ENCODE measurements around the gene FAM25G. TPM values are rescaled to one million over a fixed set of nuclear protein-coding genes. Genes with fewer than 3 reads are reported as not detected.
"Not testable (repeated sequence)": the region's sequence is repeated elsewhere in the genome, so short reads cannot be mapped to it uniquely, and the experiment has no call there.

FAM25G gene
- total and polyA plus RNA-seq, 2 of the 4 experiments (the other 2 are of a cell fraction), result not detected

DNA sequence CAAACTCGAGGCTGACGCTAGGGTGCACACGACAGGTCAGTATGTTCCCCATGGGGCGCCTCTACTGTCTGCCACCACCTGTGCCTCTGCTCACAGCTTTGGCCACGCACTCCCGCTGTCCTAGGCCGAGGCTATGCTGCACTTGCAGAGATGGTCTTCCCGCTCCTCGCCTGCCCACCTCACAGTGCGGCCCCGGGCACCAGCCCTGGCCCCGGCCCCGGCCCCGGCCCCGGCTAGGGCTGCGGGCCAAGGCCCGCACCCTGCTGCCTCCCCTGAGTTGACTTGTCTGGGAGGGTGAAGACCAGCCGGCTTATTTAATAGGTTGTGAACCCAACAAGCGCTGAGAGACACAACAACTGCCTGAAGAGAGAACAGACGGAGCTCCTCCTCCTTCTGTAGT, 32.0 kb upstream of the FAM25G start, which contains the start of gene AGAP9:
AGAP9 (minus strand) TSS at position 164 of the 400 bp plus-strand sequence; CDS start at position 52, 112 bp downstream.
- H3K9me3 ChIP-seq (ENCODE audit: control insufficient read depth, insufficient read depth, low read length); H3K36me3 ChIP-seq (ENCODE audit: control insufficient read depth, insufficient read depth, low read length); dilution Hi-C loops (cut with HindIII; ENCODE audit: low sequenced_read_pairs, unreplicated experiment); H3K56ac ChIP-seq (ENCODE audit: extremely low read depth, insufficient read depth, low read length); H3K27me3 ChIP-seq (ENCODE audit: control insufficient read depth, insufficient read depth, low read length); intact Hi-C loops (cut with micrococcal nuclease); H2AK5ac ChIP-seq (ENCODE audit: low read depth, low read length); H2AK9ac ChIP-seq (replicated peaks; ENCODE audit: low read depth, low read length, poor library complexity); H4K8ac ChIP-seq (ENCODE audit: low read depth in 2 of 2, low read length in 2 of 2); H3K9me1 ChIP-seq (ENCODE audit: insufficient read depth, low read length); H3K79me1 ChIP-seq (ENCODE audit: low read depth in 1 of 2, low read length in 2 of 2); H3K4ac ChIP-seq (ENCODE audit: low read depth, low read length); H2BK20ac ChIP-seq (ENCODE audit: low read depth, low read length); H3K23ac ChIP-seq (ENCODE audit: low read depth, low read length); H3K14ac ChIP-seq (replicated peaks; ENCODE audit: low read depth, low read length); H4K5ac ChIP-seq (ENCODE audit: low read depth, low read length); CTCF ChIA-PET; H2BK15ac ChIP-seq (ENCODE audit: low read depth, low read length); H3K18ac ChIP-seq (ENCODE audit: low read depth, low read length); H2BK120ac ChIP-seq (ENCODE audit: low read depth, low read length); H2AFZ ChIP-seq (replicated peaks; ENCODE audit: low read length, poor library complexity); H4K20me1 ChIP-seq (ENCODE audit: insufficient read depth, low read length); H2BK5ac ChIP-seq (ENCODE audit: low read depth, low read length, poor library complexity, severe bottlenecking); BruUV-seq (replicated peaks); DNase-seq; H3K27ac ChIP-seq (ENCODE audit: insufficient read depth, low read length); H3K4me3 ChIP-seq (ENCODE audit: insufficient read depth, low read depth, low read length); H3K4me2 ChIP-seq (ENCODE audit: low read depth, low read length); H3K9ac ChIP-seq (ENCODE audit: low read depth, low read length); ATAC-seq (ENCODE audit: low read depth); H3K4me1 ChIP-seq (ENCODE audit: control insufficient read depth, insufficient read depth, low read length); H4K91ac ChIP-seq (ENCODE audit: insufficient read depth, low read depth, low read length); POLR2A ChIA-PET (ENCODE audit: unreplicated experiment); in situ Hi-C loops (cut with MboI; ENCODE audit: low sequenced_read_pairs): not testable (repeated sequence)
- no CpG with 5 or more reads among the region's 20 CpGs for WGBS, 2 experiments (ENCODE audit: extremely low coverage in 2 of 2, insufficient read length in 1 of 2)

DNA sequence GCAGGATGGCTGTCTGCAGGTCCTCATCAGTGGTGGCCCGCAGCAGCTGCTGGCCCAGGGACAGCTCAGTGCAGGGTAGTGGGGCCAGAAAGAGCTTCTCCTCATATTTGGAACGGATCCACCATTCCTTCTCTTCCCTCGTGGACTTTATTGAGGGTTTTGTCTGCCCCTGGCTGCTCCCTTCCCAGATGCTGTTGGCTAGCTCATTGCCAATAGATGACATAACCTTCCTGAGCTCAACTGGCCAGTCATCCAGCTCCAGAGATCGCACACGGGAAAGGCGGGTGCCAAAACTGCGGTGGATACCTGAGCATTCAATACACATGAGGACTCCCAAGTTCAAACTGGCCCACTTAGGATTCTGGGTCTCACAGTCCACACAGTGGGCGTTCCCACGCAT, 10.8 kb upstream of the FAM25G start:
- H2BK20ac ChIP-seq (ENCODE audit: low read depth, low read length); H3K27me3 ChIP-seq (ENCODE audit: control insufficient read depth, insufficient read depth, low read length); intact Hi-C loops (cut with micrococcal nuclease); H3K56ac ChIP-seq (ENCODE audit: extremely low read depth, insufficient read depth, low read length); BruUV-seq (replicated peaks); H3K23ac ChIP-seq (ENCODE audit: low read depth, low read length); H3K9me3 ChIP-seq (ENCODE audit: control insufficient read depth, insufficient read depth, low read length); H3K4ac ChIP-seq (ENCODE audit: low read depth, low read length); H2BK15ac ChIP-seq (ENCODE audit: low read depth, low read length); H3K36me3 ChIP-seq (ENCODE audit: control insufficient read depth, insufficient read depth, low read length); POLR2A ChIA-PET (ENCODE audit: unreplicated experiment); H3K9ac ChIP-seq (ENCODE audit: low read depth, low read length); H3K79me1 ChIP-seq (ENCODE audit: low read depth in 1 of 2, low read length in 2 of 2); DNase-seq; H3K9me1 ChIP-seq (ENCODE audit: insufficient read depth, low read length); H2AK5ac ChIP-seq (ENCODE audit: low read depth, low read length); ATAC-seq (ENCODE audit: low read depth); H4K8ac ChIP-seq (ENCODE audit: low read depth in 2 of 2, low read length in 2 of 2); H3K4me1 ChIP-seq (ENCODE audit: control insufficient read depth, insufficient read depth, low read length); H2AK9ac ChIP-seq (replicated peaks; ENCODE audit: low read depth, low read length, poor library complexity); H2BK120ac ChIP-seq (ENCODE audit: low read depth, low read length); H3K18ac ChIP-seq (ENCODE audit: low read depth, low read length); H4K91ac ChIP-seq (ENCODE audit: insufficient read depth, low read depth, low read length); dilution Hi-C loops (cut with HindIII; ENCODE audit: low sequenced_read_pairs, unreplicated experiment); H3K4me3 ChIP-seq (ENCODE audit: insufficient read depth, low read depth, low read length); H3K14ac ChIP-seq (replicated peaks; ENCODE audit: low read depth, low read length); H2BK5ac ChIP-seq (ENCODE audit: low read depth, low read length, poor library complexity, severe bottlenecking); H4K20me1 ChIP-seq (ENCODE audit: insufficient read depth, low read length); H2AFZ ChIP-seq (replicated peaks; ENCODE audit: low read length, poor library complexity); H3K4me2 ChIP-seq (ENCODE audit: low read depth, low read length); H4K5ac ChIP-seq (ENCODE audit: low read depth, low read length); in situ Hi-C loops (cut with MboI; ENCODE audit: low sequenced_read_pairs); CTCF ChIA-PET; H3K27ac ChIP-seq (ENCODE audit: insufficient read depth, low read length): not testable (repeated sequence)
- WGBS, 2 experiments (ENCODE audit: extremely low coverage in 2 of 2, insufficient read length in 1 of 2), result no CpG with 5 or more reads among the region's 9 CpGs

Data from IMR-90 (cell line).